Measurements from ENCODE around the gene NME4. TPM values are rescaled to one million over a fixed set of nuclear protein-coding genes. Genes with fewer than 3 reads are reported as not detected.

Gene NME4
- total RNA-seq, 2 donors from 2014 or later: 38.3 to 63.6 TPM

- intact Hi-C loops (cut with DNase I): no loop called here
- H3K27ac ChIP-seq: peak overlapping the region; percentile 89
- no peaks in the 10 kb centered on the region for H3K9me3 ChIP-seq
- no peaks in the 10 kb centered on the region for H3K4me1 ChIP-seq
- H3K9ac ChIP-seq (ENCODE audit: low read depth in 2 of 2, low read length in 2 of 2): peak overlapping the region; percentile 27 to 71
- H3K27me3 ChIP-seq: no peaks in the 10 kb centered on the region
- peak overlapping the region; percentile 69 for H3K4me3 ChIP-seq
- DNase-seq: peak; percentile 41
- no peak for TF ChIP-seq CTCF (IDR thresholded peaks at IDR 0.05)
- H3K36me3 ChIP-seq: no peaks in the 10 kb centered on the region
Measured at GRCh38 chr16:424623-425081, 27.7 kb downstream of the NME4 start.

DNA sequence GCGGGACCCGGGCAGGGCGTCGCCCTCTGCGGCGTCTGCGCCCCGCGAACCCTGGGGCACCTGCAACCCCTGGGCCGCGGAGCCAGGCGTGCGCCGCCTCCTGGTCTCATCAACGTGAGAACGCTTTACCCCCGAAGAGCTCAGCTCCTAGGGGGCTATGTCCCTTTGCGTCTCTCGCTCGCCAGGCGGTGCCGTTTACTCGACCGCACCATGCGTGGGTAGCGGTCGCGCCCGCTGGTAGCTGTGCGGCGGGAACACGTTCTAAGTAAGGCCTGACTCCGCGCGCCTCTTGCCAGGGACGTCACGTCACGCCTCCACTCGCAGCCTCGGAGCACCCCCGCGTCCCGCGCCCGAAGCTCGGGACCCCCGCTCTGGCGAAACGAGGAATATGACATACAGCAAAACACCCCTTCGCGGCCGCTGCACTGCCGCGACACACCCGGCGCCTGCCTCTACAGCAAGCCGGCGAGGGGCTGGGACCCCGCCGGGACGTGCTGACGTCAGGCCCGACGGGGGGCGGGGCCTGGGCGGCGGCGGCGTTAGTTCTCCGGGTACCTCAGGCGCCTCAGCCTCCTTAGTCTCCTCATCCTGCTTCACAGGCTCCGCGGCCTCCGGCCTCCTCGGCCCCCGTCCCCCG, 28.2 kb downstream of the NME4 start, which contains the start of gene RAB11FIP3:
Gene RAB11FIP3, plus strand, starts transcription at position 568 of the 637 bp plus-strand sequence. CDS start 358 bp downstream, outside the sequence.
- Histone ChIP-seq H3K36me3 (no peaks in the 10 kb centered on the region), H3K27me3 (no peaks in the 10 kb centered on the region), H3K9me3 (no peaks in the 10 kb centered on the region), H3K4me3 (peak within 1 kb of the TSS; percentile 69), H3K9ac (ENCODE audit: low read depth in 2 of 2, low read length in 2 of 2) (peak within 1 kb of the TSS; percentile 51 to 83), H3K27ac (peak within 1 kb of the TSS; percentile 89), H3K4me1 (no peaks in the 10 kb centered on the region)
- intact Hi-C loops (cut with DNase I): no loop called here
- DNase-seq: peak; percentile 85
- TF ChIP-seq CTCF (IDR thresholded peaks at IDR 0.05): no peak

DNA sequence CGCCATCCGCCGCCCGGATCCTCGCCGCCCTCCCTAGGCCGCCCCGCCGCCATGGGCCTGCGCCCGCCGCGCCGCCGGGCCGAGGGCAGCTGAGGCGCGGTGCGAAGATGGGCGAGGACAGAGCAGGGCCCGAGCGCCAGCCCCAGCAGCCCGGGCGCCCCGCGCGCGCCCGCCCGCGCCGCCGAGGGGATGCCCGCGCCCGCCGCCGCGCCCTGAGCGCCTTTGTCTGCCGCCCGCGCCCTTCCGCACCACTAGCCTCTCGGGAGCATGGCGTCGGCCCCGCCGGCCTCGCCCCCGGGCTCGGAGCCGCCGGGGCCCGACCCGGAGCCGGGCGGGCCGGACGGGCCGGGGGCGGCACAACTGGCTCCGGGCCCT, 28.7 kb downstream of the NME4 start:
- H3K36me3 ChIP-seq: no peaks in the 10 kb centered on the region
- H3K27me3 ChIP-seq: no peaks in the 10 kb centered on the region
- no peaks in the 10 kb centered on the region for H3K9me3 ChIP-seq
- no peaks in the 10 kb centered on the region for H3K4me1 ChIP-seq
- peak overlapping the region; percentile 89 for H3K27ac ChIP-seq
- H3K4me3 ChIP-seq: peak overlapping the region; percentile 69
- intact Hi-C loops (cut with DNase I): no loop called here
- H3K9ac ChIP-seq (ENCODE audit: low read depth in 2 of 2, low read length in 2 of 2): peak overlapping the region in 1 of 2 donors; percentile 83
- DNase-seq: no peak
- TF ChIP-seq CTCF (IDR thresholded peaks at IDR 0.05): no peak

DNA sequence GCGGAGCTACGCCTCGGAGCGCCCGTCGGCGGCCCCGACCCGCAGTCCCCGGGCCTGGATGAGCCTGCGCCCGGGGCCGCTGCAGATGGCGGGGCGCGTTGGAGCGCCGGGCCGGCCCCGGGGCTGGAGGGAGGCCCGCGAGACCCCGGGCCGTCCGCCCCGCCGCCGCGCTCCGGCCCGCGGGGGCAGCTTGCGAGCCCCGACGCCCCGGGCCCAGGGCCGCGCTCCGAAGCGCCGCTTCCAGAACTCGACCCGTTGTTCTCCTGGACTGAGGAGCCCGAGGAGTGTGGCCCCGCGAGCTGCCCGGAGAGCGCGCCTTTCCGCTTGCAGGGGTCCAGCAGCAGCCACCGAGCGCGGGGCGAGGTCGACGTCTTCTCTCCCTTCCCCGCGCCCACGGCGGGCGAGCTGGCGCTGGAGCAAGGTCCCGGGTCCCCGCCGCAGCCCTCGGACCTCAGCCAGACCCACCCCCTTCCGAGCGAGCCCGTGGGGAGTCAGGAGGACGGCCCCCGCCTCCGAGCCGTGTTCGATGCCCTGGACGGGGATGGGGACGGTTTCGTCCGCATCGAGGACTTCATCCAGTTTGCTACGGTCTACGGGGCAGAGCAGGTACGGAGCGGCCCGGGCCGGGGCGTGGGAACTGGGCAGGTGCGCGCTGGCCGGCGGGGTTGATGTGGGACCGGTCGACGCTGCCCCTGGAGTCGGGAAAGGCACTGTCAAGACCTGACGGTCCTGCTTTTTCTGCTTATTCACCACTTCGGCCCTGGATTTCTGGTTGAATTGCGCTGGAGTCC, 29.3 kb downstream of the NME4 start:
- Histone ChIP-seq H3K4me1 (no peaks in the 10 kb centered on the region), H3K36me3 (no peaks in the 10 kb centered on the region), H3K9ac (ENCODE audit: low read depth in 2 of 2, low read length in 2 of 2) (peak overlapping the region; percentile 51 to 83), H3K27ac (no peak overlapping the region), H3K27me3 (no peaks in the 10 kb centered on the region), H3K9me3 (no peaks in the 10 kb centered on the region), H3K4me3 (peak overlapping the region; percentile 63)
- TF ChIP-seq CTCF (IDR thresholded peaks at IDR 0.05): no peak
- DNase-seq: peak; percentile 38
- intact Hi-C loops (cut with DNase I): no loop called here

DNA sequence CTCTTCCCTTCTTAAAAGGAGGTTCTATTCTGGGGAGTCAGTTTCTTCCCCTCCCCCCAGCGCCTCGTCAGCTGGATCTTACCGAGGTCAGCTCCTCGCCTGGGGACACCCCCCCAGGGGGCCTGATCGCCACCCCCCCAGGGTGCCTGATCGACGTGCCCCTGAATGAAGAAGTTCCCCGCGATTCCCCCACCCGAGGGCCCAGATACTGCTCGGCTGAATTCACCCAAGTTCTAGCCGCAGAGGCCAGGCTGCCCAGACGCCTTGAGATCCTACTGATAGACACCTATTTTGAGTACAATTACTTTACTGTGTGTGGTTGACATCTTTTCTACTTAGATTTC, 29.9 kb downstream of the NME4 start:
- H3K4me1 ChIP-seq: no peaks in the 10 kb centered on the region
- H3K9me3 ChIP-seq: no peaks in the 10 kb centered on the region
- H3K36me3 ChIP-seq: no peaks in the 10 kb centered on the region
- intact Hi-C loops (cut with DNase I): no loop called here
- DNase-seq: no peak
- peak overlapping the region; percentile 32 to 83 for H3K9ac ChIP-seq (ENCODE audit: low read depth in 2 of 2, low read length in 2 of 2)
- no peak overlapping the region for H3K27ac ChIP-seq
- no peak for TF ChIP-seq CTCF (IDR thresholded peaks at IDR 0.05)
- H3K27me3 ChIP-seq: no peaks in the 10 kb centered on the region
- peak overlapping the region; percentile 63 for H3K4me3 ChIP-seq

All from colonic mucosa (tissue), 4 donors.